ENCODE measurements around the gene BTNL9. TPM values are rescaled to one million over a fixed set of nuclear protein-coding genes. Genes with fewer than 3 reads are reported as not detected.
"Not testable (repeated sequence)": the region's sequence is repeated elsewhere in the genome, so short reads cannot be mapped to it uniquely, and the experiment has no call there.

The BTNL9 gene
- total RNA-seq, 1 experiment from 2014 or later = 0.18 TPM

- not testable (repeated sequence) for DNase-seq (ENCODE audit: low read depth)
Observed at GRCh38 chr5:181097759-181098491, 57.9 kb downstream of the BTNL9 start.

- DNase-seq (ENCODE audit: low read depth) = peak; percentile 23
Observed at GRCh38 chr5:181098762-181099601, 58.9 kb downstream of the BTNL9 start.

- DNase-seq (ENCODE audit: low read depth) = no peak
Observed at GRCh38 chr5:181099602-181100086, 59.6 kb downstream of the BTNL9 start.

GRCh38 chr5:181100121-181100875, 60.2 kb downstream of the BTNL9 start:
- no peak for DNase-seq (ENCODE audit: low read depth)

- not testable (repeated sequence) for DNase-seq (ENCODE audit: low read depth)
Observed at GRCh38 chr5:181101030-181101641, 61.1 kb downstream of the BTNL9 start.

- not testable (repeated sequence) for DNase-seq (ENCODE audit: low read depth)
Observed at GRCh38 chr5:181101930-181102674, 62.0 kb downstream of the BTNL9 start.

- not testable (repeated sequence) for DNase-seq (ENCODE audit: low read depth)
Observed at GRCh38 chr5:181104259-181104568, 64.1 kb downstream of the BTNL9 start.

- not testable (repeated sequence) for DNase-seq (ENCODE audit: low read depth)
Observed at GRCh38 chr5:181104606-181105390, 64.7 kb downstream of the BTNL9 start.

- no peak for DNase-seq (ENCODE audit: low read depth)
Observed at GRCh38 chr5:181105391-181106025, 65.4 kb downstream of the BTNL9 start.

GRCh38 chr5:181107699-181108098, 67.6 kb downstream of the BTNL9 start:
- no peak for DNase-seq (ENCODE audit: low read depth)

GRCh38 chr5:181108578-181109165, 68.6 kb downstream of the BTNL9 start:
- no peak for DNase-seq (ENCODE audit: low read depth)

GRCh38 chr5:181109489-181110013, 69.5 kb downstream of the BTNL9 start:
- no peak for DNase-seq (ENCODE audit: low read depth)

- DNase-seq (ENCODE audit: low read depth) = no peak
Observed at GRCh38 chr5:181111010-181111409, 70.9 kb downstream of the BTNL9 start.

Small RNAs within 50 kb of the gene (small RNA-seq; reads per million reads assigned to genes)
- gene MIR8089 (not detected), gene RNU6-1036P (not detected)

Other genes starting within 250 kb of the BTNL9 start
- gene MGAT1, start 237.5 kb upstream of the BTNL9 start, total RNA-seq (2014; rRNA removed; shearing (Covaris generic)) = 65.3 and 76.2 TPM in 2 replicates
- gene ZFP62, start 179.0 kb upstream of the BTNL9 start, total RNA-seq (2014; rRNA removed; shearing (Covaris generic)) = 16.1 and 16.2 TPM in 2 replicates
- 0.18 TPM in 1 of 2 replicates, not detected in the other for gene BTNL8, start 141.1 kb upstream of the BTNL9 start, total RNA-seq (2014; rRNA removed; shearing (Covaris generic))
- not detected in 2 replicates for gene BTNL3, start 51.4 kb upstream of the BTNL9 start, total RNA-seq (2014; rRNA removed; shearing (Covaris generic))
- not detected in 2 replicates for gene OR2V1, start 90.9 kb downstream of the BTNL9 start, total RNA-seq (2014; rRNA removed; shearing (Covaris generic))
- not detected in 2 replicates for gene OR2V2, start 107.3 kb downstream of the BTNL9 start, total RNA-seq (2014; rRNA removed; shearing (Covaris generic))
- gene TRIM7, start 164.9 kb downstream of the BTNL9 start, total RNA-seq (2014; rRNA removed; shearing (Covaris generic)) = 12.6 and 15.4 TPM in 2 replicates
- 19.1 and 29.1 TPM in 2 replicates for gene TRIM41, start 183.0 kb downstream of the BTNL9 start, total RNA-seq (2014; rRNA removed; shearing (Covaris generic))
- gene RACK1, start 203.6 kb downstream of the BTNL9 start, total RNA-seq (2014; rRNA removed; shearing (Covaris generic)) = 7,519 and 7,681 TPM in 2 replicates
- gene TRIM52, start 220.9 kb downstream of the BTNL9 start, total RNA-seq (2014; rRNA removed; shearing (Covaris generic)) = 3.5 and 7.7 TPM in 2 replicates

Data from HT1080 (cell line).